Liver (tissue), 9 donors: ENCODE measurements around the gene BRMS1L. TPM values are rescaled to one million over a fixed set of nuclear protein-coding genes. Genes with fewer than 3 reads are reported as not detected.

Source experiments
- DNase-seq: peaks from one replicate; pipeline ENCODE4 v3.0.0-alpha.2; 2017; ENCODE audit warnings: low spot score
- H3K27ac ChIP-seq, 2 donors: one replicate each; pipeline ENCODE4 v1.7.0; 2013; ENCODE audit warnings: inconsistent platforms in 2 of 2, low read length in 2 of 2, control low read depth in 1 of 2, low read depth in 1 of 2, mild to moderate bottlenecking in 1 of 2
- H3K27me3 ChIP-seq, 4 donors: one replicate each; pipeline versions ENCODE4 v1.6.1 to v1.7.0; 2013; ENCODE audit warnings: low read length in 3 of 4, inconsistent platforms in 1 of 4, mild to moderate bottlenecking in 1 of 4, moderate library complexity in 1 of 4; ENCODE audit not compliant: control insufficient read depth in 4 of 4, insufficient read depth in 4 of 4
- H3K36me3 ChIP-seq, 4 donors: one replicate each; pipeline versions ENCODE4 v1.6.1 to v1.7.0; 2013; ENCODE audit warnings: low read length in 3 of 4, mild to moderate bottlenecking in 3 of 4, low read depth in 1 of 4, moderate library complexity in 1 of 4; ENCODE audit not compliant: control insufficient read depth in 4 of 4, insufficient read depth in 3 of 4
- H3K4me1 ChIP-seq, 4 donors: one replicate each; pipeline versions ENCODE4 v1.6.1 to v1.7.0; 2013; ENCODE audit warnings: low read length in 3 of 4, mild to moderate bottlenecking in 3 of 4, moderate library complexity in 1 of 4; ENCODE audit not compliant: control insufficient read depth in 4 of 4, insufficient read depth in 4 of 4
- H3K4me3 ChIP-seq, 3 donors: one replicate each; pipeline versions ENCODE4 v1.6.1 to v1.7.0; 2013; ENCODE audit warnings: low read length in 3 of 3, control low read depth in 1 of 3, low read depth in 1 of 3, mild to moderate bottlenecking in 1 of 3
- H3K9ac ChIP-seq, 2 donors: one replicate each; pipeline ENCODE4 v1.7.0; 2013; ENCODE audit warnings: low read length in 2 of 2, mild to moderate bottlenecking in 2 of 2, moderate library complexity in 2 of 2, control low read depth in 1 of 2, low read depth in 1 of 2
- H3K9me3 ChIP-seq, 4 donors: one replicate each; pipeline versions ENCODE4 v1.6.1 to v1.7.0; 2013; ENCODE audit warnings: low read length in 3 of 4; ENCODE audit not compliant: control insufficient read depth in 4 of 4
- ATF3 ChIP-seq: IDR thresholded peaks from 2 replicates; pipeline ENCODE4 v1.6.1; 2016; ENCODE audit warnings: antibody characterized with exemption
- EGR1 ChIP-seq, 2 donors: IDR thresholded peaks; 2 replicates each; pipeline ENCODE4 v1.6.1; 2016 to 2018; ENCODE audit warnings: antibody characterized with exemption in 2 of 2, low read depth in 2 of 2
- FOXA1 ChIP-seq: IDR thresholded peaks from 2 replicates; pipeline ENCODE4 v1.6.1; 2016; ENCODE audit warnings: antibody characterized with exemption
- GABPA ChIP-seq, 2 donors: IDR thresholded peaks in 1 of 2; conservative IDR thresholded peaks in 1 of 2; 2 replicates each; pipeline ENCODE4 v1.6.1; 2016; ENCODE audit warnings: antibody characterized with exemption in 2 of 2, mild to moderate bottlenecking in 1 of 2, moderate library complexity in 1 of 2
- HNF4G ChIP-seq: IDR thresholded peaks from 2 replicates; pipeline ENCODE4 v1.6.1; 2016; ENCODE audit warnings: antibody characterized with exemption
- JUND ChIP-seq, 2 donors: IDR thresholded peaks; 2 replicates each; pipeline ENCODE4 v1.6.1; 2016; ENCODE audit warnings: antibody characterized with exemption in 2 of 2
- MAX ChIP-seq: IDR thresholded peaks from 2 replicates; pipeline ENCODE4 v1.6.1; 2016; ENCODE audit warnings: antibody characterized with exemption
- NR2F2 ChIP-seq: IDR thresholded peaks from 2 replicates; pipeline ENCODE4 v1.6.1; 2016; ENCODE audit warnings: antibody characterized with exemption
- RAD21 ChIP-seq, 2 donors: IDR thresholded peaks; 2 replicates each; pipeline ENCODE4 v1.6.1; 2016; ENCODE audit warnings: antibody characterized with exemption in 2 of 2, mild to moderate bottlenecking in 2 of 2
- REST ChIP-seq: IDR thresholded peaks from 2 replicates; pipeline ENCODE4 v1.6.1; 2016; ENCODE audit warnings: antibody characterized with exemption, mild to moderate bottlenecking
- RXRA ChIP-seq, 2 donors: IDR thresholded peaks; 2 replicates each; pipeline ENCODE4 v1.6.1; 2017 to 2018; ENCODE audit warnings: antibody characterized with exemption in 2 of 2, mild to moderate bottlenecking in 1 of 2
- SP1 ChIP-seq: IDR thresholded peaks from 2 replicates; pipeline ENCODE4 v1.6.1; 2018; ENCODE audit warnings: antibody characterized with exemption, mild to moderate bottlenecking
- TAF1 ChIP-seq: conservative IDR thresholded peaks from 2 replicates; pipeline ENCODE4 v1.6.1; 2016; ENCODE audit warnings: antibody characterized with exemption, mild to moderate bottlenecking
- YY1 ChIP-seq: IDR thresholded peaks from 2 replicates; pipeline ENCODE4 v1.6.1; 2016; ENCODE audit warnings: antibody characterized with exemption, mild to moderate bottlenecking
- WGBS: extraction: QIAGEN DNeasy Blood & Tissue Kit; methylation state at CpG from one replicate; pipeline ENCODE4 v1.1.7; 2013; 5-methylcytosine and 5-hydroxymethylcytosine counted together
- polyA plus RNA-seq, 2 donors: library from polyadenylated mRNA; stranded (reverse) in 1 of 2; unstranded in 1 of 2; fragments of 200-250 nt in 1 of 2; fragments of >200 nt in 1 of 2; fragmentation: Nextera tagmentation in 1 of 2; extraction: Ambion mirVana in 1 of 2; gene quantifications; one replicate each; pipeline versions ENCODE4 v1.2.1 to v1.2.3, GENCODE V29; 2013 to 2015
- total RNA-seq, 2 donors: library from RNA; depleted of rRNA; stranded (reverse); fragments of >200 nt; gene quantifications; one replicate each; pipeline ENCODE4 v1.2.3, GENCODE V29; 2014
- TF ChIP-seq, protein P1 (sequence below): fragments of 150-350 bp; IDR thresholded peaks from 2 replicates; pipeline ENCODE4 v1.5.1; 2017; ENCODE audit warnings: improper control_type of control experiment, low read depth, low read length; ENCODE audit not compliant: missing input control
- TF ChIP-seq, protein P2 (sequence below): IDR thresholded peaks from 2 replicates; pipeline ENCODE4 v1.6.1; 2016; ENCODE audit warnings: antibody characterized with exemption
- donor health status: healthy.
- donor health status: healthy.
- donor health status: healthy.
- donor health status: healthy.
- donor health status: healthy.

BRMS1L gene
- total and polyA plus RNA-seq, 4 donors = 2.7 to 3.7 (median 3.4) TPM

- Histone ChIP-seq H3K36me3 (no peaks in the 10 kb centered on the region), H3K9me3 (no peaks in the 10 kb centered on the region), H3K4me3 (no peak overlapping the region), H3K27me3 (no peaks in the 10 kb centered on the region), H3K9ac (no peak overlapping the region), H3K27ac (no peak overlapping the region), H3K4me1 (peaks cover 0 to 9% (median 3%) of the 10 kb centered on the region in 4 donors)
- 97% methylated on average over 6 of the region's 6 CpGs for WGBS
- no peak for DNase-seq
- TF ChIP-seq RAD21 (IDR thresholded peaks at IDR 0.05) (no peak), YY1 (no peak), ATF3 (no peak), GABPA (IDR thresholded peaks at IDR 0.05 in 1 of 2, conservative IDR thresholded peaks at IDR 0.05 in 1 of 2) (no peak), RXRA (IDR thresholded peaks at IDR 0.05) (no peak), FOXA1 (no peak), MAX (no peak), SP1 (no peak), JUND (IDR thresholded peaks at IDR 0.05) (no peak), NR2F2 (no peak), HNF4G (no peak), REST (no peak), TAF1 (no peak), EGR1 (IDR thresholded peaks at IDR 0.05; ENCODE audit: low read depth in 2 of 2) (no peak)
- TF ChIP-seq, protein P1, sequence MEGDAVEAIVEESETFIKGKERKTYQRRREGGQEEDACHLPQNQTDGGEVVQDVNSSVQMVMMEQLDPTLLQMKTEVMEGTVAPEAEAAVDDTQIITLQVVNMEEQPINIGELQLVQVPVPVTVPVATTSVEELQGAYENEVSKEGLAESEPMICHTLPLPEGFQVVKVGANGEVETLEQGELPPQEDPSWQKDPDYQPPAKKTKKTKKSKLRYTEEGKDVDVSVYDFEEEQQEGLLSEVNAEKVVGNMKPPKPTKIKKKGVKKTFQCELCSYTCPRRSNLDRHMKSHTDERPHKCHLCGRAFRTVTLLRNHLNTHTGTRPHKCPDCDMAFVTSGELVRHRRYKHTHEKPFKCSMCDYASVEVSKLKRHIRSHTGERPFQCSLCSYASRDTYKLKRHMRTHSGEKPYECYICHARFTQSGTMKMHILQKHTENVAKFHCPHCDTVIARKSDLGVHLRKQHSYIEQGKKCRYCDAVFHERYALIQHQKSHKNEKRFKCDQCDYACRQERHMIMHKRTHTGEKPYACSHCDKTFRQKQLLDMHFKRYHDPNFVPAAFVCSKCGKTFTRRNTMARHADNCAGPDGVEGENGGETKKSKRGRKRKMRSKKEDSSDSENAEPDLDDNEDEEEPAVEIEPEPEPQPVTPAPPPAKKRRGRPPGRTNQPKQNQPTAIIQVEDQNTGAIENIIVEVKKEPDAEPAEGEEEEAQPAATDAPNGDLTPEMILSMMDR = no peak
- TF ChIP-seq, protein P2, sequence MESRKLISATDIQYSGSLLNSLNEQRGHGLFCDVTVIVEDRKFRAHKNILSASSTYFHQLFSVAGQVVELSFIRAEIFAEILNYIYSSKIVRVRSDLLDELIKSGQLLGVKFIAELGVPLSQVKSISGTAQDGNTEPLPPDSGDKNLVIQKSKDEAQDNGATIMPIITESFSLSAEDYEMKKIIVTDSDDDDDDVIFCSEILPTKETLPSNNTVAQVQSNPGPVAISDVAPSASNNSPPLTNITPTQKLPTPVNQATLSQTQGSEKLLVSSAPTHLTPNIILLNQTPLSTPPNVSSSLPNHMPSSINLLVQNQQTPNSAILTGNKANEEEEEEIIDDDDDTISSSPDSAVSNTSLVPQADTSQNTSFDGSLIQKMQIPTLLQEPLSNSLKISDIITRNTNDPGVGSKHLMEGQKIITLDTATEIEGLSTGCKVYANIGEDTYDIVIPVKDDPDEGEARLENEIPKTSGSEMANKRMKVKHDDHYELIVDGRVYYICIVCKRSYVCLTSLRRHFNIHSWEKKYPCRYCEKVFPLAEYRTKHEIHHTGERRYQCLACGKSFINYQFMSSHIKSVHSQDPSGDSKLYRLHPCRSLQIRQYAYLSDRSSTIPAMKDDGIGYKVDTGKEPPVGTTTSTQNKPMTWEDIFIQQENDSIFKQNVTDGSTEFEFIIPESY = no peak
These were observed 28.3 kb upstream of the BRMS1L start for GRCh38 chr14:35797796-35798195.
